Activated B cell treated with CpG ODN at 0.5 μM for 24 hours (primary cell): ENCODE measurements around the gene TP53BP1. TPM values are rescaled to one million over a fixed set of nuclear protein-coding genes. Genes with fewer than 3 reads are reported as not detected.

ENCODE experiments used
- ATAC-seq: fragments of 200-7000 bp; cut with Tn5 transposase; one replicate; pipeline ENCODE4 v1.10.0; 2021; ENCODE audit warnings: low read depth, mild to moderate bottlenecking, moderate library complexity
- CTCF ChIA-PET: fragments of 350-600 bp; sonication (Branson Sonifier 250); formaldehyde crosslinking; loops from one replicate; lab custom pipeline; 2021; ENCODE audit warnings: antibody characterized with exemption; lab: Charles Lee
- POLR2A ChIA-PET: fragments of 350-600 bp; sonication (Branson Sonifier 250); formaldehyde crosslinking; loops from one replicate; lab custom pipeline; 2021; ENCODE audit warnings: antibody characterized with exemption; lab: Charles Lee
- DNase-seq: peaks from one replicate; pipeline ENCODE4 v3.0.0; 2022
- H3K27ac Mint-ChIP-seq: one replicate; pipeline ENCODE4 v1.8.0; 2020; ENCODE audit warnings: mixed read lengths
- H3K27me3 Mint-ChIP-seq: one replicate; pipeline ENCODE4 v1.8.0; 2021; ENCODE audit warnings: mixed read lengths
- H3K36me3 Mint-ChIP-seq: one replicate; pipeline ENCODE4 v1.8.0; 2021; ENCODE audit warnings: low read depth, mixed read lengths
- H3K4me1 Mint-ChIP-seq: one replicate; pipeline ENCODE4 v1.8.0; 2021; ENCODE audit warnings: mixed read lengths
- H3K4me3 Mint-ChIP-seq: one replicate; pipeline ENCODE4 v1.8.0; 2020; ENCODE audit warnings: mild to moderate bottlenecking, mixed read lengths
- H3K9me3 Mint-ChIP-seq: one replicate; pipeline ENCODE4 v1.8.0; 2020; ENCODE audit warnings: mixed read lengths
- intact Hi-C: fragments of 100-400 bp; cut with micrococcal nuclease; formaldehyde crosslinking; loops from one replicate; pipeline ENCODE4 v1.15.1; 2024
- total RNA-seq: library from RNA; stranded (reverse); gene quantifications from 2 replicates; pipeline ENCODE4 v1.2.3, GENCODE V29; 2022
- TF ChIP-seq, protein P1 (sequence below): fragments of 200-600 bp; IDR thresholded peaks from one replicate; pipeline ENCODE4 v1.8.0; 2022; ENCODE audit warnings: antibody characterized with exemption, mild to moderate bottlenecking

TP53BP1 gene
- total RNA-seq, 1 donor from 2014 or later, result 53.9 TPM

DNA sequence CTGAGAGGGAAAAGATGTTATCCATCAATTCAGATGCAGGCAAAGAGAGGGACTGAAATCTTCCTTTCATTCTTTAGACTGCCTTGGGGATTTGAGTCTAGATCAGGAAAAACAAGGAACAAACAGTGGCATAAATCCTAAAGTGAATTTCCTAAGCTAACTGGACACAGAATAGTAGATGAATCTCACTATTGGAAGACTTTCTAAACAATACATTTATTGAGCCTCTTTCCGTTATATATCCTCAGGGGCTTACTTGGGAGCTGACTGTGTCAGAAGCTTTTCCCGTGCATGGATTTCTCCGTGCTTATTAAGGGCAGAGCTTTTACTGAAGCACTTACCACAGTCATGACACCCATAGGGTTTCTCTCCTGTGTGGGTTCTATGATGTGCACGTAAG, 132.1 kb downstream of the TP53BP1 start:
- DNase-seq (no peak), ATAC-seq (no peak)
- peaks cover 8% of the 10 kb centered on the region for H3K4me1 Mint-ChIP-seq
- POLR2A ChIA-PET, result interaction anchor here (2.0 kb wide), 1 partner anchor 10 kb away, joined by 12 read pairs; the partner anchor contains the start of genes TUBGCP4 and ZSCAN29
- intact Hi-C loops, result no loop called here
- H3K36me3 Mint-ChIP-seq, result peaks cover 74% of the 10 kb centered on the region
- CTCF ChIA-PET, result no interaction called here
- H3K27me3 Mint-ChIP-seq, result no peaks in the 10 kb centered on the region
- TF ChIP-seq, protein P1, sequence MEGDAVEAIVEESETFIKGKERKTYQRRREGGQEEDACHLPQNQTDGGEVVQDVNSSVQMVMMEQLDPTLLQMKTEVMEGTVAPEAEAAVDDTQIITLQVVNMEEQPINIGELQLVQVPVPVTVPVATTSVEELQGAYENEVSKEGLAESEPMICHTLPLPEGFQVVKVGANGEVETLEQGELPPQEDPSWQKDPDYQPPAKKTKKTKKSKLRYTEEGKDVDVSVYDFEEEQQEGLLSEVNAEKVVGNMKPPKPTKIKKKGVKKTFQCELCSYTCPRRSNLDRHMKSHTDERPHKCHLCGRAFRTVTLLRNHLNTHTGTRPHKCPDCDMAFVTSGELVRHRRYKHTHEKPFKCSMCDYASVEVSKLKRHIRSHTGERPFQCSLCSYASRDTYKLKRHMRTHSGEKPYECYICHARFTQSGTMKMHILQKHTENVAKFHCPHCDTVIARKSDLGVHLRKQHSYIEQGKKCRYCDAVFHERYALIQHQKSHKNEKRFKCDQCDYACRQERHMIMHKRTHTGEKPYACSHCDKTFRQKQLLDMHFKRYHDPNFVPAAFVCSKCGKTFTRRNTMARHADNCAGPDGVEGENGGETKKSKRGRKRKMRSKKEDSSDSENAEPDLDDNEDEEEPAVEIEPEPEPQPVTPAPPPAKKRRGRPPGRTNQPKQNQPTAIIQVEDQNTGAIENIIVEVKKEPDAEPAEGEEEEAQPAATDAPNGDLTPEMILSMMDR, result no peak
- peaks cover 35% of the 10 kb centered on the region for H3K9me3 Mint-ChIP-seq
- no peak overlapping the region for H3K4me3 Mint-ChIP-seq
- no peak overlapping the region for H3K27ac Mint-ChIP-seq

Other genes with a start within 250 kb of the TP53BP1 start
- 0.11 and 0.17 TPM in 2 replicates for gene TGM5, start 226.2 kb downstream of the TP53BP1 start, total RNA-seq
- not detected in 2 replicates for gene TGM7, start 190.9 kb downstream of the TP53BP1 start, total RNA-seq
- 15.5 and 17.1 TPM in 2 replicates for gene LCMT2, start 162.6 kb downstream of the TP53BP1 start, total RNA-seq
- gene ZSCAN29, start 122.1 kb downstream of the TP53BP1 start, total RNA-seq, result 45.6 and 50.6 TPM in 2 replicates
- 24.0 and 31.2 TPM in 2 replicates for gene TUBGCP4, start 122.1 kb downstream of the TP53BP1 start, total RNA-seq
- 0.11 and 0.12 TPM in 2 replicates for gene MAP1A, start 24.5 kb upstream of the TP53BP1 start, total RNA-seq
- 61.7 and 71.0 TPM in 2 replicates for gene PPIP5K1, start 97.1 kb upstream of the TP53BP1 start, total RNA-seq
- gene CKMT1B, start 100.9 kb upstream of the TP53BP1 start, total RNA-seq, result not detected in 2 replicates
- gene STRC, start 125.6 kb upstream of the TP53BP1 start, total RNA-seq, result 0.42 and 0.49 TPM in 2 replicates
- 12.9 and 13.8 TPM in 2 replicates for gene CATSPER2, start 155.7 kb upstream of the TP53BP1 start, total RNA-seq
- gene CKMT1A, start 200.7 kb upstream of the TP53BP1 start, total RNA-seq, result not detected in 2 replicates